ENCODE measurements around the gene CDK19.

GRCh38 chr6:110665600-110665999 is 149.7 kb downstream of the CDK19 start:
- TF ChIP-seq GATAD2B (conservative IDR thresholded peaks at IDR 0.05; ENCODE audit: low read depth) (no peak), ZNF274 (IDR thresholded peaks at IDR 0.05; ENCODE audit: insufficient read depth, insufficient read length) (no peak)

Measured in GM12878 (cell line).